Gastroesophageal sphincter (tissue), 3 donors: ENCODE measurements around the gene SRPK1.

Experiments used
- POLR2A ChIP-seq, 2 donors: fragments of 450-650 bp; IDR thresholded peaks; one replicate each; pipeline ENCODE4 v1.6.1; 2017; ENCODE audit warnings: antibody characterized with exemption in 2 of 2, mild to moderate bottlenecking in 2 of 2, moderate library complexity in 1 of 2
- TF ChIP-seq, protein P1 (sequence below), 4 experiments: fragments of 200-600 bp in 2 of 4; fragments of 450-650 bp in 2 of 4; sonication (generic) in 1 of 4; IDR thresholded peaks; one replicate each; pipeline ENCODE4 v1.5.1; 2017 to 2019; ENCODE audit warnings: antibody characterized with exemption in 4 of 4, mild to moderate bottlenecking in 2 of 4, moderate library complexity in 2 of 4

DNA sequence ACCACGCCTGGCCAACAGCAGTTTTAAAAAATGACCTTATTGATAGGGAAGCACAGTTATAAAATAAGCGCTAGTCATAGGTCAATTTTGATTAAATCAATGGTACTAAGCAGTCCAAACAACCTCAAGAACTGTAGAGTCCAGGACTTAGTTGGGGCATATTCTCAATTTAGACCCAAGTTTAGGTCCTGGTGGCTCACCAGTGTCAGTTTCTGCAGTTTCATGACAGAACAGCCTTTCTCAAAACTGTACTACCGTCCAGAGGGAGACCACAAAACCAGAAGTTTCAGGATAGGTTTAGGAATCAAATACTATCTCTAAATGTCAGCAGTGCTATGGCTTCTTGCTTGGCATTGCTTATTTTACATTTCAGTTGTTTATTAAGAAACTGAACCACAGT, 76.6 kb downstream of the SRPK1 start:
- TF ChIP-seq POLR2A (IDR thresholded peaks at IDR 0.05), result no peak
- TF ChIP-seq, protein P1, sequence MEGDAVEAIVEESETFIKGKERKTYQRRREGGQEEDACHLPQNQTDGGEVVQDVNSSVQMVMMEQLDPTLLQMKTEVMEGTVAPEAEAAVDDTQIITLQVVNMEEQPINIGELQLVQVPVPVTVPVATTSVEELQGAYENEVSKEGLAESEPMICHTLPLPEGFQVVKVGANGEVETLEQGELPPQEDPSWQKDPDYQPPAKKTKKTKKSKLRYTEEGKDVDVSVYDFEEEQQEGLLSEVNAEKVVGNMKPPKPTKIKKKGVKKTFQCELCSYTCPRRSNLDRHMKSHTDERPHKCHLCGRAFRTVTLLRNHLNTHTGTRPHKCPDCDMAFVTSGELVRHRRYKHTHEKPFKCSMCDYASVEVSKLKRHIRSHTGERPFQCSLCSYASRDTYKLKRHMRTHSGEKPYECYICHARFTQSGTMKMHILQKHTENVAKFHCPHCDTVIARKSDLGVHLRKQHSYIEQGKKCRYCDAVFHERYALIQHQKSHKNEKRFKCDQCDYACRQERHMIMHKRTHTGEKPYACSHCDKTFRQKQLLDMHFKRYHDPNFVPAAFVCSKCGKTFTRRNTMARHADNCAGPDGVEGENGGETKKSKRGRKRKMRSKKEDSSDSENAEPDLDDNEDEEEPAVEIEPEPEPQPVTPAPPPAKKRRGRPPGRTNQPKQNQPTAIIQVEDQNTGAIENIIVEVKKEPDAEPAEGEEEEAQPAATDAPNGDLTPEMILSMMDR (IDR thresholded peaks at IDR 0.05), result no peak
